PC-3 (cell line): ENCODE results near the gene NTN1.

ENCODE experiments used
- CTCF ChIP-seq: fragments of 300-600 bp; sonication (generic); conservative IDR thresholded peaks from 2 replicates; pipeline ENCODE4 v1.5.1; 2017; ENCODE audit warnings: antibody characterized with exemption, low read depth, mild to moderate bottlenecking, low read length
- EZH2 ChIP-seq: fragments of 300-600 bp; sonication (generic); IDR thresholded peaks from one replicate; pipeline ENCODE4 v1.6.1; 2017; ENCODE audit warnings: antibody characterized with exemption, mild to moderate bottlenecking, low read length; ENCODE audit not compliant: unreplicated experiment
- EZH2phosphoT487 ChIP-seq: fragments of 300-600 bp; sonication (generic); IDR thresholded peaks from 2 replicates; pipeline ENCODE4 v1.6.1; 2018; ENCODE audit warnings: mild to moderate bottlenecking, antibody characterized with exemption, low read length, borderline replicate concordance

- TF ChIP-seq CTCF (no peak), EZH2 (no peak), EZH2phosphoT487 (no peak)
These were observed 154.6 kb downstream of the NTN1 start for GRCh38 chr17:9175700-9176467.
